ENCODE data around the gene PLEKHA7. TPM values are rescaled to one million over a fixed set of nuclear protein-coding genes. Genes with fewer than 3 reads are reported as not detected.

Gene PLEKHA7
- polyA plus RNA-seq, 1 donor (not counting 4 experiments of a cell fraction or from before 2014, with no cell fraction given), result 1.4 TPM

- Histone ChIP-seq H3K27ac (ENCODE audit: control insufficient read depth, insufficient read depth, low read length) (no peak overlapping the region), H3K9me1 (ENCODE audit: control insufficient read depth, extremely low read depth, insufficient read depth, low read length) (no peaks in the 10 kb centered on the region), H4K20me1 (ENCODE audit: control insufficient read depth, extremely low read depth, insufficient read depth, low read length) (no peaks in the 10 kb centered on the region), H3K36me3 (ENCODE audit: control insufficient read depth in 2 of 2, extremely low read depth in 1 of 2, insufficient read depth in 2 of 2, low read length in 2 of 2) (no peaks in the 10 kb centered on the region), H3K4me1 (ENCODE audit: control insufficient read depth, extremely low read depth, insufficient read depth, low read length) (no peaks in the 10 kb centered on the region), H3K4me2 (ENCODE audit: control insufficient read depth, extremely low read depth, insufficient read depth, low read depth, low read length) (no peak overlapping the region), H3K4me3 (ENCODE audit: control insufficient read depth in 2 of 3, extremely low read depth in 1 of 3, insufficient read depth in 2 of 3, low read depth in 1 of 3, low read length in 3 of 3) (no peak overlapping the region), H3K27me3 (ENCODE audit: control insufficient read depth, extremely low read depth, insufficient read depth, low read length) (peaks cover 41% of the 10 kb centered on the region), H3K79me2 (ENCODE audit: control insufficient read depth, insufficient read depth, low read length) (no peaks in the 10 kb centered on the region), H2AFZ (ENCODE audit: control insufficient read depth, low read length) (no peak overlapping the region), H3K9me3 (ENCODE audit: control insufficient read depth, low read depth, low read length) (no peaks in the 10 kb centered on the region), H3K9ac (ENCODE audit: control insufficient read depth, extremely low read depth, insufficient read depth, low read length) (no peak overlapping the region)
- dilution Hi-C loops (cut with MboI; ENCODE audit: extremely low pct_ligation_motif_present, low sequenced_read_pairs), result no loop called here
- TF ChIP-seq, protein P1, sequence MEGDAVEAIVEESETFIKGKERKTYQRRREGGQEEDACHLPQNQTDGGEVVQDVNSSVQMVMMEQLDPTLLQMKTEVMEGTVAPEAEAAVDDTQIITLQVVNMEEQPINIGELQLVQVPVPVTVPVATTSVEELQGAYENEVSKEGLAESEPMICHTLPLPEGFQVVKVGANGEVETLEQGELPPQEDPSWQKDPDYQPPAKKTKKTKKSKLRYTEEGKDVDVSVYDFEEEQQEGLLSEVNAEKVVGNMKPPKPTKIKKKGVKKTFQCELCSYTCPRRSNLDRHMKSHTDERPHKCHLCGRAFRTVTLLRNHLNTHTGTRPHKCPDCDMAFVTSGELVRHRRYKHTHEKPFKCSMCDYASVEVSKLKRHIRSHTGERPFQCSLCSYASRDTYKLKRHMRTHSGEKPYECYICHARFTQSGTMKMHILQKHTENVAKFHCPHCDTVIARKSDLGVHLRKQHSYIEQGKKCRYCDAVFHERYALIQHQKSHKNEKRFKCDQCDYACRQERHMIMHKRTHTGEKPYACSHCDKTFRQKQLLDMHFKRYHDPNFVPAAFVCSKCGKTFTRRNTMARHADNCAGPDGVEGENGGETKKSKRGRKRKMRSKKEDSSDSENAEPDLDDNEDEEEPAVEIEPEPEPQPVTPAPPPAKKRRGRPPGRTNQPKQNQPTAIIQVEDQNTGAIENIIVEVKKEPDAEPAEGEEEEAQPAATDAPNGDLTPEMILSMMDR (optimal IDR thresholded peaks at IDR 0.05 in 1 of 3, IDR thresholded peaks at IDR 0.05 in 1 of 3, conservative IDR thresholded peaks at IDR 0.05 in 1 of 3; ENCODE audit: extremely low read depth in 1 of 3, insufficient read depth in 2 of 3, low read length in 3 of 3), result no peak
- no peak for TF ChIP-seq EZH2 (IDR thresholded peaks at IDR 0.05; ENCODE audit: low read length)
- no peak for FAIRE-seq
- DNase-seq (ENCODE audit: low read depth, low spot score), result no peak
Measured at GRCh38 chr11:17010851-17011420, 3.3 kb downstream of the PLEKHA7 start.

DNA sequence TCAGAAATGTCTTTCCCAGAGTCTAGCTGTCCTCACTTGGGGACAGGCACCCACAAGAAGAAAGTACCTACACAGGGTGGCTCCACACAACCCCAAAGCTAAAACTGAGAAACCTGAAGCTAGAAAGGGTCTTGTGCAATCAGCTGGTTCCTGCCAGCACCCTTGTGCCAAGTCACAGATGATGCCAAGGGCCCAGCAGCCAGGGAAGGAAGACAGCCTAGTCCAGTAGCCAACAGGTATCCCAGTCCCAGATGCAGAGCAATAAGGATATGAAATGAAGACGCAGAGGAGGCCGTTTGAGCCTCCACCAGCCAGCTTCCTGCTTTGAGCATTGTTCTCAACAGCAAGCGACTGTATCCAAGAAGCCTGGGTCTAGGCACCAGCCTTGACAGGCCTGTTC, 6.1 kb downstream of the PLEKHA7 start:
- no peaks in the 10 kb centered on the region for H4K20me1 ChIP-seq (ENCODE audit: control insufficient read depth, extremely low read depth, insufficient read depth, low read length)
- H3K9ac ChIP-seq (ENCODE audit: control insufficient read depth, extremely low read depth, insufficient read depth, low read length), result no peak overlapping the region
- H3K9me3 ChIP-seq (ENCODE audit: control insufficient read depth, low read depth, low read length), result no peaks in the 10 kb centered on the region
- H2AFZ ChIP-seq (ENCODE audit: control insufficient read depth, low read length), result no peak overlapping the region
- no peak for TF ChIP-seq EZH2 (IDR thresholded peaks at IDR 0.05; ENCODE audit: low read length)
- TF ChIP-seq, protein P1 (optimal IDR thresholded peaks at IDR 0.05 in 1 of 3, IDR thresholded peaks at IDR 0.05 in 1 of 3, conservative IDR thresholded peaks at IDR 0.05 in 1 of 3; ENCODE audit: extremely low read depth in 1 of 3, insufficient read depth in 2 of 3, low read length in 3 of 3), result no peak
- no peaks in the 10 kb centered on the region for H3K9me1 ChIP-seq (ENCODE audit: control insufficient read depth, extremely low read depth, insufficient read depth, low read length)
- no peak overlapping the region for H3K27ac ChIP-seq (ENCODE audit: control insufficient read depth, insufficient read depth, low read length)
- dilution Hi-C loops (cut with MboI; ENCODE audit: extremely low pct_ligation_motif_present, low sequenced_read_pairs), result no loop called here
- peaks cover 18% of the 10 kb centered on the region for H3K27me3 ChIP-seq (ENCODE audit: control insufficient read depth, extremely low read depth, insufficient read depth, low read length)
- H3K79me2 ChIP-seq (ENCODE audit: control insufficient read depth, insufficient read depth, low read length), result no peaks in the 10 kb centered on the region
- FAIRE-seq, result no peak
- no peak overlapping the region for H3K4me3 ChIP-seq (ENCODE audit: control insufficient read depth in 2 of 3, extremely low read depth in 1 of 3, insufficient read depth in 2 of 3, low read depth in 1 of 3, low read length in 3 of 3)
- H3K4me2 ChIP-seq (ENCODE audit: control insufficient read depth, extremely low read depth, insufficient read depth, low read depth, low read length), result no peak overlapping the region
- no peaks in the 10 kb centered on the region for H3K36me3 ChIP-seq (ENCODE audit: control insufficient read depth in 2 of 2, extremely low read depth in 1 of 2, insufficient read depth in 2 of 2, low read length in 2 of 2)
- H3K4me1 ChIP-seq (ENCODE audit: control insufficient read depth, extremely low read depth, insufficient read depth, low read length), result no peaks in the 10 kb centered on the region
- no peak for DNase-seq (ENCODE audit: low read depth, low spot score)

Measured in keratinocyte (primary cell).